HG03025 (cell line): ENCODE results near the gene LHCGR.
A peak's percentile ranks its signal among the peaks of the same experiment; 100 is the strongest.

ENCODE experiments used
- ATAC-seq: cut with Tn5 transposase; IDR thresholded peaks from one replicate; pipeline ENCODE4 v1.9.1; 2021; ENCODE audit warnings: mild to moderate bottlenecking, moderate library complexity; ENCODE audit not compliant: unreplicated experiment, low FRiP score

LHCGR gene

DNA sequence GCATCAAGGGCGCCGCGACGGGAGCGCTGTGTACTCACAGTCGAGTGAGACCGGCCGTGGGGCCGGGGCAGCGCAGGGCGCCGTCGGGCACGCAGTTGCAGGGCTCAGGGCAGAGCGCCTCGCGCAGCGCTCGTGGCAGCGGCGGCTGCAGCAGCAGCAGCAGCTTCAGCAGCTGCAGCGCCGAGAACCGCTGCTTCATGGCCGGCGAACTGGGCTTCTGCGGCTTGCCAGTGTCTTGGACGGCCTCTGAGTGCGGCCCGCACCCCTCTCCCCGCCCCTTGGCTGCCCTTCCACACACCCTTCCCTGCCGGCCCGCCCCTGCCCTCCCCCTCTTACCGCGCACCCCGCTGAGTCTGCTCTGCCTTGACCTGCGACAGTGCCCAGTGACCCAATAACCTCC lies at the start of gene LHCGR:
Gene LHCGR (minus strand): TSS at position 252 of the 400 bp plus-strand sequence. CDS start 53 bp downstream, at position 199.
- no peak for ATAC-seq

DNA sequence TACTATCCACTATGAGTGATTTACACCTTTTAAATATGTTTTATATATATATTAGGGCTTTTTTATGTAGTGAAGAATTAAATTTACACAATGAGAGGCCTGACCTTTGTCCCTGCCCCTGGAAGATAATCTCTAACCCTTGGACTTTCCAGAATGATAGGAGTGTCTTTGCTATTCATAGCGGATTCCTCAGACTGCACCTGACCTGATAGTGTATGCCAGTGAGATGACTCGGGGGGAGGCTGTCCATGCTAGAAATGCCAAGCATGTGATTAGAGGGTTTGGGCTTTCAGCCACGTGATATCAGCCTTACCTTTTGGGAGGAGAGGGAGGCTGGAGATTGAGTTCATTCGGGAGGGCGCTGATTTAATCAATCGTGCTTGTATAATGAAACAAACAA lies 44.1 kb upstream of the LHCGR start:
- no peak for ATAC-seq

GRCh38 chr2:48795065-48795464 lies 39.5 kb upstream of the LHCGR start:
- ATAC-seq, result no peak

DNA sequence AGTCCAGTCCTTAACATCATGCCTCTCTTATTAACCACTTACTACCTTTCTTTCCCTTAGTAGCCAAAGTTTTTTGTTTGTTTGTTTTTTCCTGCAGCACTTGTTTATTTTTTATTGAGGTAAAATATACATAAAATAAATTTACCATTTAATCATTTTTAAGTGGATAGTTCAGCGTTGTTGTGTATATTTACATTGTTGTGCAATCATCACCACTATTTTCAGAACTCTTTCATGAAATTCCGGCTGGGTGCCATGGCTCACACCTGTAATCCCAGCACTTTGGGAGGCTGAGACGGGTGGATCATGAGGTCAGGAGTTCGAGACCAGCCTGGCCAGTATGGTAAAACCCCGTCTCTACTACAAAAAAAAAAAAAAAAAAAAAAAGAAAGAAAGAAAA lies 38.1 kb upstream of the LHCGR start:
- ATAC-seq, result no peak

DNA sequence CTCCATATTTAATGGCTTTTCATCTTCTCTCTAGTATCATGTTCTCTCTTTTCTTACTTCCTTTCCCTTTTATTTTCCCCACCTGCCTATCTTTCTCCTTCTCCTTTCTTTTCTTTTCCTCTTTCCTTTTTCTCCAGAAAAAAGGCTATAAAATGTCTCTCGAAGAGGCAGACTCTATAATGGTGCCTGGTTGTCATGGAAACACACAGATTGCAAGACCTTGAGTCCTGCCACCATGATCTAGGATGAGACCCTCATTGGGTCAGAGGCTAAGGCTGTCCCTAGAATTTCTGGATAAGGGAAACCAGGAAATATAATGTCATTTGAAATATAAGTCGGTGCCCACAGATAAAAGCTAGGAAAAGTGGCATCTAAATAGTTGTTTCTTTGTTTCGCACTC lies 36.5 kb upstream of the LHCGR start:
- ATAC-seq, result no peak

- ATAC-seq, result no peak
These were observed 35.1 kb upstream of the LHCGR start for GRCh38 chr2:48790407-48791170.

GRCh38 chr2:48787580-48787979 lies 32.1 kb upstream of the LHCGR start:
- no peak for ATAC-seq

DNA sequence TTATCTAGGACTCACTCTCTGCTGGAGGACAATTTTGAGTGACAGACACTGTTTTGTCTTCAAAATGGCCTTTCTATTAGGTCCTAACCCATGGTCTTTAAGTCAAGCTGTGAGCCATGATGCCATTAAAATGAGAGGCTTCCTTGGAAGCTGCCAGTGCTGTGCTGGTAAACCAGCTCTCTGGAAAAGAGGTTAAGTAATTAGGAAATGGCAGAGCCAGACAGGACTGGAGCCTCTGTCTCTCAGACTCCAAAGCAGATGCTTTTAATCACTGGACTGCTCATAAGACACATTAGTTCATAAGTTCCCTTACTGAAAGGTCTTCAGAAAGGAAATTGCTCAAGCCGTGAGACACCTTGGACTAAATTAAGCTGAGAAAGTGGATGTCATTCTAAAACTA lies 25.8 kb upstream of the LHCGR start:
- ATAC-seq, result no peak

DNA sequence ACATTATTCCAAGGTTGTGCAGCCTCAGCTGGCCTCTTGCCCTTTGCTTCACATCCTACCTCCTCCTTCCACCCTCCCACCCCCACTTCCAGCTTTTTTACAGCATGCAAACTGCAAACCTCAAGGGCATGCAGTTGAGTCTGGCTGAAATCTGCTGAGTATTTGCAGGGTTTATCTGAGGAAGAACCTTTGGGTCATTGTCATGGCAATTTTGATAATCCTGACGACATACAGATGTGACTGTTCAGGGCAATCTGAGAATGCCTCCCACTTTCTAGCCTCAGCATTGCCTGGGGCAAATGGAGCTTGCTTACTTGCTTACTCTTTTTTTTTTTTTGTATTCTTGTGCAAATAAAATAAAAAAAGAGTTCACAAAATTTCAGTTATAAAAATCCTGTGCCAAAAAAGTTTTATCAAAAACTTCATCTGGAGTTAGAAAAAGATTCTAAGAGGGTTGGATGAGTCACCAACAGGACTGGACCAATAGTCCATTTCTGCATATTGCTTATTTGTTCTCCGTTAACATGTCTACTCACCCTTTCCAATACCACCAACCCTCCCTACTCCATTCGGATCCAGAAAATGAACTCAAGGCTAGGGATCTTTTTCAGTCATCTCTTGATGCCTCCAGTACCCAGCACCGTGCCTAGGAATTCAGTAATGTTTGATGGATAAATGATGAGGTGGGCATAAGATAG lies 23.6 kb upstream of the LHCGR start:
- no peak for ATAC-seq

GRCh38 chr2:48774251-48774650 lies 18.7 kb upstream of the LHCGR start:
- no peak for ATAC-seq

- no peak for ATAC-seq
These were observed 15.9 kb upstream of the LHCGR start for GRCh38 chr2:48771241-48772014.

GRCh38 chr2:48770181-48770580 lies 14.7 kb upstream of the LHCGR start:
- no peak for ATAC-seq

GRCh38 chr2:48768669-48769068 lies 13.1 kb upstream of the LHCGR start:
- no peak for ATAC-seq

- ATAC-seq, result no peak
These were observed 11.8 kb upstream of the LHCGR start for GRCh38 chr2:48767330-48767729.

DNA sequence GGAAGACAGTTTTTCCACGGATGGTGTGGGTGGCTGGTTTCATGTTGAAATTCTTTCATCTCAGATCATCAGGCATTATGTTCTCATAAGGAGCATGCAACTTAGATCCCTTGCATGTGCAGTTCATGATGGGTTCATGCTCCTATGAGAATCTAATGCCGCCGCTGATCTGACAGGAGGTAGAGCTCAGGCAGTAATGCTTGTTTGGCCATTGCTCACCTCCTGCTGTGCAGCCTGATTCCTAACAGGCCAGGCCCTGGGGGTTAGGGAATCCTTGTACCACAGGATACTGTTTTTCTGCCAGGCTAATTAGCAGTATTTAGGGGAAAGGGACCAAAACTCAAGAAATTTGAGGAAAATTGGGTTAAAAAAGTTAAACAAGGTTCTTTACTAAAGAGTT lies 5.3 kb upstream of the LHCGR start:
- no peak for ATAC-seq

GRCh38 chr2:48759682-48760081 lies 4.2 kb upstream of the LHCGR start:
- no peak for ATAC-seq

DNA sequence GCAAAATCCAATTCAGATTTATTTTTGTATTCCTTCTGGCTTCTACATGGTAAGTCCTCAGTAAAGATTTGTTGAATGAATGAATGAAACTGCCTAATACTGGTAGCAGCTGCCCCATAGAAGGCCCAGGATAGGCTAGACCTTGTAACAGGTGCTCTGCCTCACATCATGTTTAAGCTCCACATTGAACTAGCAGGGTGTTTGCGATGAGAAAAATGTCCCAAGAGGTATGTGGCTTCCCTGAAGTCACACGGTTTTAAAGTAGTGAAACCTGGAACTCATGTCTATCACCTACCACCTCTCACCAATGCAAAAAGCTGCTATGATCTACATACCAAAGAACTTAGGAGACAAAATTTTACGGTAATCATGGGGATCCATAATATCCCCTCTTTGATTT lies 765 bp upstream of the LHCGR start:
- ATAC-seq, result no peak

DNA sequence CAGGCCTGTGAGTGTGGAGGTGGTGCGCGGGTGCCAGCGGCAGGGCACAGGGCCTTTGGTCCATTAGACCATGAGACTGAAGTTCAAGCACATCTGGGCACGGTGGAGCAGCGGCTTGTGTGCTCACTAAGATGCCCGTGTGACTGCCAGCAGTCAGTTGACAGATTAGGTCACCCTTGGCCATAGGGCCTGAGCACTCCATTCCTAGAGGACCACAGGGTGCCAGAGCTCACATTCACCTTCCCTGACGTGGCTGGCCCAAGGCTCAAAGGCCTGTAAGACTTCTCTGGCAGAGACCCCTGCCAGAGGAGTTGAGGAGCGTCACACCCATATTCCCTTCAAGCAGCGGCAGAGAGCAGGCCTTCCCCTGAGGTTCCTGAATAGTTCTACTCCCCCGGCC lies 650 bp downstream of the LHCGR start:
- no peak for ATAC-seq

DNA sequence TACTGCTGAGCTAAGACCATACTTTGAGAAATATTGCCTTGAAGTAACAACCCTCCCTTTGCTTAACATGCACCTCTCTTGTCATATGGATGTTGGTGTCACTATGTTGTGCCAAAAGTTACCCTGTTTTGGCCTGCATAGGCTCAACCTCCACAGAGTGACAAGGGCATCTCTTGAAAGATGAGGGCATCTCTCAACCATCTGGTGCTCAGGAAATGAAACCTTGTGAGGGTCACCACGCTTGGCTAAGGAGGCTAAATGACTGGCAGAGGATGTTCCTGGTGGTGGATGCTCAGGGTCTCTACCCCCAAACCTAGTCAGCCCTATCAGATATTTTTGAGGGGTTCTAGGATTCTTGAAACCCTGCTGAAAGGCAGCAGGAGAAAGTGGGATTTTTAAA lies 2.3 kb downstream of the LHCGR start:
- no peak for ATAC-seq

DNA sequence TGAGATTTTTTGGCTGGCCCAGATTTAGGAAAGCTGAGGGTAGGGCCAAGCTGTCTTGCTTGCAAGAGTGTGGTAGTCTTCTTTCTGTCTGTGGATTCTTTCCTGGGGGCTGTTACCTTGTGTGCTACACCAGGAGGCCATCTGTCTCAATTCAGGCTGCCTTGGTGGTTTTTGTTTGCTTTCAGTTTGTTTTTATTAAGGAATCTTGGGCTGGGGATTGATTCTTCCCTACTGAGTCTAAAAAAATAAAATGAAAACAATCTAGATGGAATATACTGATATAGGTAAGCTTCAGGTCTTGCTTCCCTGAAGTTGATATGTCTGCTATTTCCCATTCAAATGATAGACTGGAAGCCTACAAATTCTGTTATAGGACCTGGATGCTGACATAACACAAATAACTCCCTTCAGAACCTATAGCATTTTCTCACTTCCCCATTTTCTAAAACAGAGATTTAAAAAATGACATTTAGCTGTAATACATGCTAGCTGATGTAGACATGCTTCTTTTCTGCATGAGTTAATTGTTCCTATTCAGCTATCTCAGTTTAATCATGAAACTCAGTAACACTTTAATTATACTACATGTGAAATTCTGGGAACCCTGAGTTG lies 5.3 kb downstream of the LHCGR start:
- ATAC-seq, result peak; percentile 82
